ENCODE results near the gene NDRG4. TPM values are rescaled to one million over a fixed set of nuclear protein-coding genes. Genes with fewer than 3 reads are reported as not detected.

Gene NDRG4
- total and polyA plus RNA-seq, 2 experiments from 2014 or later, result 16.3 to 32.1 TPM

DNA sequence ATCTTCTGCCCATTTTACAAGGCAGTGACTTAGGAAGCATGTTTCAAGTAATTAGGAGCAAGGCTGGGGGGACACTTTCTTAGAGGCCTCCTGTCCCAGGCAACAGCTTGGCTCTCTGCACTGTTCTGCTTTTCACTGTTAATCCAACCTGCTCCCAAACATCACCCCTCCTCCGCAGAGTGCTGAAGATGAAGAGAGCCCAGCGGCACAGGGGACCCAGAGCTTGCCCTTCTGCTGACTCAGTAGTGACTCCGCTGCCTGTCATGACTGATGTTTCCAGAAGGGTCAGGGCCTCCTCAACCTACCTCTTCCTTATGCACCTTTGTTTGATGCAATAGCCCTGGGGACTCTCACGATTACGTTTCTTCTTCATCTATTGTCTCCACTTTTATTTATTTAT is 38.9 kb upstream of the NDRG4 start (continued):
- TF ChIP-seq, protein P1, sequence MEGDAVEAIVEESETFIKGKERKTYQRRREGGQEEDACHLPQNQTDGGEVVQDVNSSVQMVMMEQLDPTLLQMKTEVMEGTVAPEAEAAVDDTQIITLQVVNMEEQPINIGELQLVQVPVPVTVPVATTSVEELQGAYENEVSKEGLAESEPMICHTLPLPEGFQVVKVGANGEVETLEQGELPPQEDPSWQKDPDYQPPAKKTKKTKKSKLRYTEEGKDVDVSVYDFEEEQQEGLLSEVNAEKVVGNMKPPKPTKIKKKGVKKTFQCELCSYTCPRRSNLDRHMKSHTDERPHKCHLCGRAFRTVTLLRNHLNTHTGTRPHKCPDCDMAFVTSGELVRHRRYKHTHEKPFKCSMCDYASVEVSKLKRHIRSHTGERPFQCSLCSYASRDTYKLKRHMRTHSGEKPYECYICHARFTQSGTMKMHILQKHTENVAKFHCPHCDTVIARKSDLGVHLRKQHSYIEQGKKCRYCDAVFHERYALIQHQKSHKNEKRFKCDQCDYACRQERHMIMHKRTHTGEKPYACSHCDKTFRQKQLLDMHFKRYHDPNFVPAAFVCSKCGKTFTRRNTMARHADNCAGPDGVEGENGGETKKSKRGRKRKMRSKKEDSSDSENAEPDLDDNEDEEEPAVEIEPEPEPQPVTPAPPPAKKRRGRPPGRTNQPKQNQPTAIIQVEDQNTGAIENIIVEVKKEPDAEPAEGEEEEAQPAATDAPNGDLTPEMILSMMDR (conservative IDR thresholded peaks at IDR 0.05; ENCODE audit: low read depth in 2 of 2), result no peak
- no peak for TF ChIP-seq JUNB (IDR thresholded peaks at IDR 0.05; ENCODE audit: unreplicated experiment)

DNA sequence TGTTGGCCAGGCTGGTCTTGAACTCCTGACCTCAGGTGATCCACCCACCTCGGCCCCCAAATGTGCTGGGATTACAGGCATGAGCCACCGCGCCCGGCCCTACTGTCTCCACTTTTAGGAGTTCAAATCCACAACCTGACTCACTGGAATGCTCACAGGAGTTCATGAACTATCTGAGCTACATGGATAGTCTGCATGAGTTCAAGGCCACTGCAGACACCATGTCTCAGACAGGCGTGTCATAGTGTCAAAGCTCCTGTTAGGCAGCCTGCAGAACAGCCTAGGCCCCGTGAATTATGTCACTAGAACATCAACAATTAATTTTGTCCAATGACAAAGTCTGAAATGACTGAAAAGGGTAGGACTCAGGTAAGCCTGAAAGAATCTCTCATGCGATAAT is 38.3 kb upstream of the NDRG4 start:
- H3K4me2 ChIP-seq, result no peak overlapping the region
- Mint-ChIP-seq H3K4me1 (peaks cover 14% of the 10 kb centered on the region), H3K27ac (no peak overlapping the region), H3K36me3 (ENCODE audit: low read depth) (no peaks in the 10 kb centered on the region), H3K9me3 (no peaks in the 10 kb centered on the region), H3K4me3 (no peak overlapping the region), H3K27me3 (ENCODE audit: insufficient read depth, low read depth, poor library complexity) (peaks cover 47% of the 10 kb centered on the region)
- TF ChIP-seq, protein P2, sequence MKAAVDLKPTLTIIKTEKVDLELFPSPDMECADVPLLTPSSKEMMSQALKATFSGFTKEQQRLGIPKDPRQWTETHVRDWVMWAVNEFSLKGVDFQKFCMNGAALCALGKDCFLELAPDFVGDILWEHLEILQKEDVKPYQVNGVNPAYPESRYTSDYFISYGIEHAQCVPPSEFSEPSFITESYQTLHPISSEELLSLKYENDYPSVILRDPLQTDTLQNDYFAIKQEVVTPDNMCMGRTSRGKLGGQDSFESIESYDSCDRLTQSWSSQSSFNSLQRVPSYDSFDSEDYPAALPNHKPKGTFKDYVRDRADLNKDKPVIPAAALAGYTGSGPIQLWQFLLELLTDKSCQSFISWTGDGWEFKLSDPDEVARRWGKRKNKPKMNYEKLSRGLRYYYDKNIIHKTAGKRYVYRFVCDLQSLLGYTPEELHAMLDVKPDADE (IDR thresholded peaks at IDR 0.05), result no peak
- TF ChIP-seq, protein P3, sequence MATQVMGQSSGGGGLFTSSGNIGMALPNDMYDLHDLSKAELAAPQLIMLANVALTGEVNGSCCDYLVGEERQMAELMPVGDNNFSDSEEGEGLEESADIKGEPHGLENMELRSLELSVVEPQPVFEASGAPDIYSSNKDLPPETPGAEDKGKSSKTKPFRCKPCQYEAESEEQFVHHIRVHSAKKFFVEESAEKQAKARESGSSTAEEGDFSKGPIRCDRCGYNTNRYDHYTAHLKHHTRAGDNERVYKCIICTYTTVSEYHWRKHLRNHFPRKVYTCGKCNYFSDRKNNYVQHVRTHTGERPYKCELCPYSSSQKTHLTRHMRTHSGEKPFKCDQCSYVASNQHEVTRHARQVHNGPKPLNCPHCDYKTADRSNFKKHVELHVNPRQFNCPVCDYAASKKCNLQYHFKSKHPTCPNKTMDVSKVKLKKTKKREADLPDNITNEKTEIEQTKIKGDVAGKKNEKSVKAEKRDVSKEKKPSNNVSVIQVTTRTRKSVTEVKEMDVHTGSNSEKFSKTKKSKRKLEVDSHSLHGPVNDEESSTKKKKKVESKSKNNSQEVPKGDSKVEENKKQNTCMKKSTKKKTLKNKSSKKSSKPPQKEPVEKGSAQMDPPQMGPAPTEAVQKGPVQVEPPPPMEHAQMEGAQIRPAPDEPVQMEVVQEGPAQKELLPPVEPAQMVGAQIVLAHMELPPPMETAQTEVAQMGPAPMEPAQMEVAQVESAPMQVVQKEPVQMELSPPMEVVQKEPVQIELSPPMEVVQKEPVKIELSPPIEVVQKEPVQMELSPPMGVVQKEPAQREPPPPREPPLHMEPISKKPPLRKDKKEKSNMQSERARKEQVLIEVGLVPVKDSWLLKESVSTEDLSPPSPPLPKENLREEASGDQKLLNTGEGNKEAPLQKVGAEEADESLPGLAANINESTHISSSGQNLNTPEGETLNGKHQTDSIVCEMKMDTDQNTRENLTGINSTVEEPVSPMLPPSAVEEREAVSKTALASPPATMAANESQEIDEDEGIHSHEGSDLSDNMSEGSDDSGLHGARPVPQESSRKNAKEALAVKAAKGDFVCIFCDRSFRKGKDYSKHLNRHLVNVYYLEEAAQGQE (IDR thresholded peaks at IDR 0.05; ENCODE audit: unreplicated experiment), result no peak
- no peak for TF ChIP-seq JUNB (IDR thresholded peaks at IDR 0.05; ENCODE audit: unreplicated experiment)
- TF ChIP-seq CREB1 (CRISPR knock-in tag; IDR thresholded peaks at IDR 0.05; ENCODE audit: low read depth), result no peak
- H3K9me2 ChIP-seq (ENCODE audit: insufficient read depth), result no peaks in the 10 kb centered on the region
- H3K79me2 ChIP-seq (replicated peaks; ENCODE audit: insufficient read depth), result no peaks in the 10 kb centered on the region
- H3F3A ChIP-seq (replicated peaks; ENCODE audit: low read depth), result no peaks in the 10 kb centered on the region; the same call in 1 of the 2 replicates
- peaks cover 11% of the 10 kb centered on the region; the same call in 1 of the 2 replicates for H3K4me1 ChIP-seq (ENCODE audit: insufficient read depth)
- H3K4me3 ChIP-seq, result no peak overlapping the region
- no peak for DNase-seq (ENCODE audit: low spot score)
- H3K27ac ChIP-seq (ENCODE audit: low read depth), result no peak overlapping the region
- H4K20me1 ChIP-seq (replicated peaks; ENCODE audit: insufficient read depth), result no peaks in the 10 kb centered on the region
- peaks cover 57% of the 10 kb centered on the region for H3K27me3 ChIP-seq (ENCODE audit: insufficient read depth)
- H2AFZ ChIP-seq, result no peak overlapping the region
- no peak for ATAC-seq
- no peaks in the 10 kb centered on the region for H3K36me3 ChIP-seq (ENCODE audit: insufficient read depth)

DNA sequence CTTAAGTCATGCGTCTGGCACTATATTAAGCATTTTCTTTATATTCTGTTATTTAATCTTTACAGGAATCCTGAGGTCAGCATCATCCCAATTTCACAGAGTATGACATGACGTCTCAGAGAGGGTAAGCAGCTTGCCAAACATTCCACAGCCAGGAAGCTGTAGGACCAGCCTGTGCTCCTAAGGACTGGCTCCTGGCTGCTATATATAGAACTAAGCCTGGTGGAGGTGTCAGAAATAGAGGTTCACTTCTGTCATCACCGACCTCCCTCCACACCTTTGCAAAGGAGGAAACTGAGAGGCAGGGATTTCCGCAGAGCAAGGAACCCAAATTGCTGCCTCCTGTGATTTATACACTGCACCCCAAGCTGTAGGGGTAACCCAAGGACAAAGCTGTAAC is 37.9 kb upstream of the NDRG4 start:
- ATAC-seq, result no peak
- H3K4me2 ChIP-seq, result no peak overlapping the region
- H3K4me3 Mint-ChIP-seq, result 0 out of 3 replicates have a peak overlapping the region, but pooled peaks have one; percentile 59
- TF ChIP-seq, protein P2 (IDR thresholded peaks at IDR 0.05), result no peak
- TF ChIP-seq, protein P3 (IDR thresholded peaks at IDR 0.05; ENCODE audit: unreplicated experiment), result no peak
- no peak for TF ChIP-seq ZNF114 (CRISPR knock-in tag; IDR thresholded peaks at IDR 0.05)
- no peak for TF ChIP-seq STAT1 (IDR thresholded peaks at IDR 0.05; ENCODE audit: unreplicated experiment)
- TF ChIP-seq EZH2 (IDR thresholded peaks at IDR 0.05; ENCODE audit: low read depth, unreplicated experiment), result no peak

More for the DNA sequence above, 37.9 kb upstream of the NDRG4 start:
- Mint-ChIP-seq H3K36me3 (ENCODE audit: low read depth) (no peaks in the 10 kb centered on the region), H3K9me3 (no peaks in the 10 kb centered on the region), H3K4me1 (peaks cover 14% of the 10 kb centered on the region), H3K27me3 (ENCODE audit: insufficient read depth, low read depth, poor library complexity) (peaks cover 51% of the 10 kb centered on the region), H3K27ac (no peak overlapping the region)
- no peaks in the 10 kb centered on the region for H3K9me2 ChIP-seq (ENCODE audit: insufficient read depth)
- H2AFZ ChIP-seq, result no peak overlapping the region
- no peaks in the 10 kb centered on the region; the same call in 1 of the 2 replicates for H3F3A ChIP-seq (replicated peaks; ENCODE audit: low read depth)
- no peaks in the 10 kb centered on the region for H3K36me3 ChIP-seq (ENCODE audit: insufficient read depth)
- H3K79me2 ChIP-seq (replicated peaks; ENCODE audit: insufficient read depth), result no peaks in the 10 kb centered on the region
- H4K20me1 ChIP-seq (replicated peaks; ENCODE audit: insufficient read depth), result no peaks in the 10 kb centered on the region
- H3K4me3 ChIP-seq, result peak overlapping the region; percentile 68; the same call in 1 of the 2 replicates
- H3K4me1 ChIP-seq (ENCODE audit: insufficient read depth), result peaks cover 11% of the 10 kb centered on the region; the same call in 1 of the 2 replicates
- DNase-seq (ENCODE audit: low spot score), result no peak
- peaks cover 62% of the 10 kb centered on the region for H3K27me3 ChIP-seq (ENCODE audit: insufficient read depth)
- no peak overlapping the region for H3K27ac ChIP-seq (ENCODE audit: low read depth)
